Keratinocyte (primary cell): Measurements from ENCODE around the gene SMIM32. TPM values are rescaled to one million over a fixed set of nuclear protein-coding genes. Genes with fewer than 3 reads are reported as not detected.

Experiments used
- DNase-seq: peaks from one replicate; pipeline ENCODE4 v3.0.0-alpha.2; 2011; ENCODE audit warnings: low read depth, missing footprints, low spot score
- FAIRE-seq: peaks from 2 replicates; lab custom pipeline; 2011; peaks lifted over from hg19 to GRCh38; lab: Jason Lieb, UNC
- H2AFZ ChIP-seq: 2 replicates; pipeline ENCODE4 v1.6.0; 2012; ENCODE audit warnings: low read length, control low read depth, inconsistent platforms; ENCODE audit not compliant: control insufficient read depth
- H3K27ac ChIP-seq: 2 replicates; pipeline ENCODE4 v1.5.1; 2011; ENCODE audit warnings: low read length; ENCODE audit not compliant: control insufficient read depth, insufficient read depth
- H3K27me3 ChIP-seq: 3 replicates; pipeline ENCODE4 v1.6.0; 2011; ENCODE audit warnings: low read length; ENCODE audit not compliant: control insufficient read depth, insufficient read depth; ENCODE audit errors: extremely low read depth
- H3K36me3 ChIP-seq, 2 experiments: 2 replicates in 1 of 2; 3 replicates in 1 of 2; pipeline ENCODE4 v1.5.1; 2011; ENCODE audit warnings: low read length in 2 of 2, mild to moderate bottlenecking in 1 of 2; ENCODE audit not compliant: control insufficient read depth in 2 of 2, insufficient read depth in 2 of 2; ENCODE audit errors: extremely low read depth in 1 of 2
- H3K4me1 ChIP-seq: 3 replicates; pipeline ENCODE4 v1.5.1; 2011; ENCODE audit warnings: low read length; ENCODE audit not compliant: control insufficient read depth, insufficient read depth; ENCODE audit errors: extremely low read depth
- H3K4me2 ChIP-seq: 3 replicates; pipeline ENCODE4 v1.6.0; 2011; ENCODE audit warnings: low read depth, low read length; ENCODE audit not compliant: control insufficient read depth, insufficient read depth; ENCODE audit errors: extremely low read depth
- H3K4me3 ChIP-seq, 3 experiments: fragments of 200-600 bp in 1 of 3; sonication (generic) in 1 of 3; 2 replicates in 2 of 3; 3 replicates in 1 of 3; pipeline ENCODE4 v1.5.1; 2011 to 2016; ENCODE audit warnings: low read length in 3 of 3, mild to moderate bottlenecking in 3 of 3, control low read depth in 2 of 3, inconsistent platforms in 1 of 3, low read depth in 1 of 3, mixed read lengths in 1 of 3, mixed run types in 1 of 3, moderate library complexity in 1 of 3; ENCODE audit not compliant: control insufficient read depth in 2 of 3, insufficient read depth in 2 of 3; ENCODE audit errors: extremely low read depth in 1 of 3
- H3K79me2 ChIP-seq: 2 replicates; pipeline ENCODE4 v1.6.0; 2012; ENCODE audit warnings: low read length; ENCODE audit not compliant: control insufficient read depth, insufficient read depth
- H3K9ac ChIP-seq: 3 replicates; pipeline ENCODE4 v1.6.0; 2011; ENCODE audit warnings: low read length; ENCODE audit not compliant: control insufficient read depth, insufficient read depth; ENCODE audit errors: extremely low read depth
- H3K9me1 ChIP-seq: 3 replicates; pipeline ENCODE4 v1.6.0; 2011; ENCODE audit warnings: low read length; ENCODE audit not compliant: control insufficient read depth, insufficient read depth; ENCODE audit errors: extremely low read depth
- H3K9me3 ChIP-seq: 2 replicates; pipeline ENCODE4 v1.5.1; 2012; ENCODE audit warnings: low read depth, low read length; ENCODE audit not compliant: control insufficient read depth
- H4K20me1 ChIP-seq: 3 replicates; pipeline ENCODE4 v1.6.0; 2011; ENCODE audit warnings: low read length; ENCODE audit not compliant: control insufficient read depth, insufficient read depth; ENCODE audit errors: extremely low read depth
- EZH2 ChIP-seq: IDR thresholded peaks from one replicate; pipeline ENCODE4 v1.6.1; 2012; ENCODE audit warnings: inconsistent platforms, mild to moderate bottlenecking, low read length, moderate library complexity
- dilution Hi-C: fragments of 300-500 bp; cut with MboI; formaldehyde crosslinking; loops from one replicate; pipeline ENCODE4 v1.7.0; 2020; ENCODE audit warnings: low sequenced_read_pairs; ENCODE audit not compliant: extremely low pct_ligation_motif_present
- polyA plus RNA-seq, 5 experiments: library from polyadenylated mRNA; depleted of rRNA in 3 of 5; stranded (reverse) in 3 of 5; stranded (forward) in 1 of 5; unstranded in 1 of 5; fragments of >200 nt; gene quantifications; 1 replicate in 1 of 5; 2 replicates in 3 of 5; 3 replicates in 1 of 5; pipeline versions ENCODE4 v1.2.1 to v1.2.3, GENCODE V29; 2011 to 2012; ENCODE audit warnings: missing spikeins in 2 of 5, low read depth in 1 of 5, low replicate concordance in 1 of 5
- TF ChIP-seq, protein P1 (sequence below), 3 experiments: IDR thresholded peaks in 1 of 3; conservative IDR thresholded peaks in 1 of 3; optimal IDR thresholded peaks in 1 of 3; 2 replicates in 2 of 3; 3 replicates in 1 of 3; pipeline versions ENCODE3 to v1.5.1; 2011; ENCODE audit warnings: low read length in 3 of 3, mild to moderate bottlenecking in 3 of 3, moderate library complexity in 2 of 3, control low read depth in 1 of 3, inconsistent platforms in 1 of 3; ENCODE audit not compliant: insufficient read depth in 2 of 3; ENCODE audit errors: extremely low read depth in 1 of 3

Gene SMIM32
- polyA plus RNA-seq, 1 donor (not counting 4 experiments of a cell fraction or from before 2014, with no cell fraction given): not detected

DNA sequence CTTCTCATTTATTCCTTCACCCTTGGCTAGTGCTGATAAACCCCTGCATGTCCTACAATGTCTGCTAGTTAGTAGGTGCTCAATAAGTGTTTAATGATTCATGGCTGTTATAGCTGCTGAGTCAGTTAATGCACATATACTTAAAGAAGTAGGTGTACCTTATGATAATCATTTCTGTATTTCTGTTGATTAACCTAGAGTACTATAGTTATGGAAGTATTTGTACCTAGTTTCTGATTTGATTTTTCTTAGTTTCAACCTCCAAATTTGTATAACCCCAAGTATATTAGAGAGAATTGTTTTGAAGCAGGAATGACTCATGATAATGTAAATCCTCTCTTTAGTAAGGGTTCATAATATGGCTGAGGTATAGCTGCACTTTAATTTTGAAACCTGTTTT lies 51.4 kb downstream of the SMIM32 start:
- Histone ChIP-seq H3K9ac (no peak overlapping the region), H3K4me1 (peaks cover 38% of the 10 kb centered on the region), H3K27me3 (no peaks in the 10 kb centered on the region), H4K20me1 (peaks cover 23% of the 10 kb centered on the region), H3K9me3 (no peaks in the 10 kb centered on the region), H3K4me3 (no peak overlapping the region), H3K79me2 (peaks cover 96% of the 10 kb centered on the region), H3K27ac (peak overlapping the region; percentile 19), H3K36me3 (no peaks in the 10 kb centered on the region), H3K4me2 (peak overlapping the region; percentile 12), H2AFZ (no peak overlapping the region), H3K9me1 (no peaks in the 10 kb centered on the region)
- DNase-seq (no peak), FAIRE-seq (peak; percentile 23)
- no peak for TF ChIP-seq EZH2
- TF ChIP-seq, protein P1, sequence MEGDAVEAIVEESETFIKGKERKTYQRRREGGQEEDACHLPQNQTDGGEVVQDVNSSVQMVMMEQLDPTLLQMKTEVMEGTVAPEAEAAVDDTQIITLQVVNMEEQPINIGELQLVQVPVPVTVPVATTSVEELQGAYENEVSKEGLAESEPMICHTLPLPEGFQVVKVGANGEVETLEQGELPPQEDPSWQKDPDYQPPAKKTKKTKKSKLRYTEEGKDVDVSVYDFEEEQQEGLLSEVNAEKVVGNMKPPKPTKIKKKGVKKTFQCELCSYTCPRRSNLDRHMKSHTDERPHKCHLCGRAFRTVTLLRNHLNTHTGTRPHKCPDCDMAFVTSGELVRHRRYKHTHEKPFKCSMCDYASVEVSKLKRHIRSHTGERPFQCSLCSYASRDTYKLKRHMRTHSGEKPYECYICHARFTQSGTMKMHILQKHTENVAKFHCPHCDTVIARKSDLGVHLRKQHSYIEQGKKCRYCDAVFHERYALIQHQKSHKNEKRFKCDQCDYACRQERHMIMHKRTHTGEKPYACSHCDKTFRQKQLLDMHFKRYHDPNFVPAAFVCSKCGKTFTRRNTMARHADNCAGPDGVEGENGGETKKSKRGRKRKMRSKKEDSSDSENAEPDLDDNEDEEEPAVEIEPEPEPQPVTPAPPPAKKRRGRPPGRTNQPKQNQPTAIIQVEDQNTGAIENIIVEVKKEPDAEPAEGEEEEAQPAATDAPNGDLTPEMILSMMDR (optimal IDR thresholded peaks at IDR 0.05 in 1 of 3, IDR thresholded peaks at IDR 0.05 in 1 of 3, conservative IDR thresholded peaks at IDR 0.05 in 1 of 3; ENCODE audit: extremely low read depth in 1 of 3, insufficient read depth in 2 of 3, low read length in 3 of 3): no peak
- dilution Hi-C loops: no loop called here

Other genes with a start within 250 kb of the SMIM32 start
- gene LECT2, start 238.2 kb downstream of the SMIM32 start, polyA plus RNA-seq: 0.08 TPM in 1 of 3 replicates, not detected in the others
- 270 to 490 TPM (median 379 TPM) in 3 replicates for gene TGFBI, start 164.2 kb downstream of the SMIM32 start, polyA plus RNA-seq
- gene SMAD5, start 60.3 kb downstream of the SMIM32 start, polyA plus RNA-seq: 51.4 to 72.1 TPM (median 65.4 TPM) in 3 replicates
- gene TRPC7, start 172.4 kb upstream of the SMIM32 start, polyA plus RNA-seq: not detected in 3 replicates